GM19193 (cell line): ENCODE results near the gene CUBN.

Experiments used
- POLR2A ChIP-seq: IDR thresholded peaks from 4 replicates; pipeline ENCODE4 v1.6.1; 2011; ENCODE audit not compliant: insufficient read depth, insufficient read length; ENCODE audit errors: extremely low read depth

The CUBN gene

DNA sequence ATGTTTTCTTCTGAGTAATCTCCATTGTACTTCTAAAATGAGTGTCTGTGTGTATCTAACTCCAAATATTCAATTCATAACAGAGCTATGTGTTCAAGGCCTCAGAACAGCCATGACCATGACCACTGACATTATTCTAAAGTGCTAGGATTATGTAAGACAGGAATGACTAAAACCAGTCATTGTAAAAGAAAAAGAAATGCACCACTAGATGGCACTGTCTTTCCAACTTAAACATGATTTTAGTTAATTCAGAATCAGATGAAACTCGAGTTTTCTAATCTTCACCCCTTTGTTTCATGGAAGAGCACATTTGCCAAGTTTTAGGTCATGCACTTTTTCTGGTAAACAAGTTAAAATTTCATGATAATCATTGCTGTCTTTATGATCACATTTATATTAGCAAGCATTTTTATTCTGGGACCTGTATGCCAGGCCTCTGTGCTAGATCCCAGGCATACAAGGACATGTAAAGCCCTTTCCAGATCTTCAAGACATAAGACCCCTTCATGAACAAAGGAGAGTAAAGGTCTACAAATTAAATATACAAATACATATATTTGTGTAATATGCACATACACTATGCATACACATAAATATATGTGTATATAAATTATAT, 286.2 kb downstream of the CUBN start:
- no peak for TF ChIP-seq POLR2A

GRCh38 chr10:16835228-16835627, 294.4 kb downstream of the CUBN start:
- no peak for TF ChIP-seq POLR2A

DNA sequence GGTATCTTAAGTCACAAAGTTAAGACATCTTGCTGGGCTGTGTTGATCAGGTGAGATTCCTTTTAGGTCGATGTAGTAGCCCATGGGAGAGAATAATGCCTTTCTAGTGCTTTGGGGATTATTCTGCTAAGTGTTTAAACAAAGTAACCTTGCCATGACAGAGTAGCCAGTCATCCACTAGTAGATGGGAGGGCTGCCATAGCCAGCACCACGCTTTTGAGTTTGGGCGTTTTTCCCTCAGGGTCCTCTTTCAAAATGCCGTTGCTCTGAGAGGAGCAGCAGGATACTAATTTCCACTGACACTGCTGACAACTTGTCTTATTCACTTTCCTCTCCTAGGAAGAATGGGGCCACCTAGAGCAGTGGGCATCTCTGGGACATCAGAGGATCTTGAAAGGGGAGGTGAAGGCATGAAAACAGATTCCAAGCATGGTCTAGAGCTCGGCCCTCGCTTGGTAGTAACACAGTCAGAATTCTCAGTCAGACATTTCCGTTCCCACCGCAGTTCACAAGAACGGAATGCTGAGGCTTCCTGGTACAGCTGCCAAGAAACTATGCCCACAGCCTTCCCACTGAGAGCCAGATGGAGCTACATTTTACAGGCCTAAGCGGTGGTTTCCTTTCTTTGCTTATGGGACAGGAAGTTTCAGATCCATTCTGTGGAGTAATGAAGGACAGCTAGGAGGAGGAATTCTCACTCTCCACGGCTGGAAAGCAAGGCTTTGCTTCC, 297.1 kb downstream of the CUBN start:
- no peak for TF ChIP-seq POLR2A

DNA sequence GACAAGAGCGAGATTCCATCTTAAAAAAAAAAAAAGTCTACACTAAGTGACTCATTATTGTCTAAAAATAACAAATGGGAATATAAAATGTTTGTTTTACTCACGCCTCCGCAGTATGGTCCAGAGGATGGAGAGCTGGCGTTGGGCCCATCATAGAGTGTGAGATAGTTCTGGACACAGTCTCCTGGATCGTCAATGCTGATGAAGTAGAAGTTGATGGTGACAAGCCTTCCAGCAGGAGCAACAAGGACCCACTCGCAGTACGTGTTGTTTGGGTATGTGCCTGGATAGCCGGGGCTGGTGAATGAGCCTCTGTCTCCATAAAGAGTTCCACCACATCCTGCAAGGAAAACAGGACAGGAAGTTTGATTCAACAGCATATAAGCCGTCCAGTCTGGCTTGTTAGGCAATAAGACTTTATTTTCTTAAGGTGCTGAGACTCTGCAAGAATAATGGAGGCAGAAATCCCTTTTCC, 300.9 kb downstream of the CUBN start:
- no peak for TF ChIP-seq POLR2A

- TF ChIP-seq POLR2A = no peak
Observed at GRCh38 chr10:16828114-16828568, 301.5 kb downstream of the CUBN start.

GRCh38 chr10:16822726-16823360, 306.8 kb downstream of the CUBN start:
- no peak for TF ChIP-seq POLR2A

DNA sequence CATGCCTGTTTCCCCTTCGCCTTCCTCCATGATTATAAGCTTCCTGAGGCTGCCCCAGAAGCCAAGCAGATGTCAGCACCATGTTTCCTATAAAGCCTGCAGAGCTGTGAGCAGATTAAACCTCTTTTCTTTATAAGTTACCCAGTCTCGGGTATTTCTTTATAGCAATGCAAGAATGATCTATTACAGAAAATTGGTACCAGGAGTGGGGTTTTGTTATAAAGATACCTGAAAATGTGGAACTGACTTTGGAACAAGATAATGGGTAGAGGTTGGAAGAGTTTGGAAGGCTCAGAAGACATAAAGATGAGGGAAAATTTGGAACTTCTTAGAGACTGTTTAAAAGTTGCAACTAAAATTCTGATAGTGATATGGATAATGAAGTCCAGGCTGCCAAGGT, 307.6 kb downstream of the CUBN start:
- no peak for TF ChIP-seq POLR2A

DNA sequence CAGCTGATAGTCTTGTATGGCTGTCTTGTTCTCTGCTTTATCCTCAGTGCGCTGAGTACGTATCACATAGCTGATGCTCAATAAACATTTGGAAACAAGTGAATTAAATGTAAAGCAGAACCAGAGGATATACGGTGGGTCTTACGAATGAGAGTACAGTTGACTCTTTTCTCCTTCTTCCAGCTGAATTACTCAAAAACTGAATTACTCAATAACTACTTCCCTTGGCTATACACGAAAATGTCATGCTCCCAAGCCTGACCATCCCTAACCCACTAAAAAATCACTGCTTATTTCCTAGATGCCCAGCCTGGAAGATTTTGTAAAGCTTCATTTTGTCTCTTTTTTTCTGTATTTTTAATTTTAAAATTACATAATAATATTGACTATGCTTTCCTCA, 309.2 kb downstream of the CUBN start:
- TF ChIP-seq POLR2A = no peak

GRCh38 chr10:16820018-16820417, 309.6 kb downstream of the CUBN start:
- no peak for TF ChIP-seq POLR2A

GRCh38 chr10:16819436-16819835, 310.2 kb downstream of the CUBN start:
- no peak for TF ChIP-seq POLR2A

GRCh38 chr10:16819026-16819425, 310.6 kb downstream of the CUBN start:
- TF ChIP-seq POLR2A = no peak

GRCh38 chr10:16817125-16818019, 312.2 kb downstream of the CUBN start, which contains the start of gene RSU1:
TSS of gene RSU1 (minus strand) at chr10:16817424. CDS start at chr10:16817081, 343 bp downstream.
- TF ChIP-seq POLR2A = peak; percentile 71

- TF ChIP-seq POLR2A = no peak
Observed at GRCh38 chr10:16816830-16817124, 312.8 kb downstream of the CUBN start.

DNA sequence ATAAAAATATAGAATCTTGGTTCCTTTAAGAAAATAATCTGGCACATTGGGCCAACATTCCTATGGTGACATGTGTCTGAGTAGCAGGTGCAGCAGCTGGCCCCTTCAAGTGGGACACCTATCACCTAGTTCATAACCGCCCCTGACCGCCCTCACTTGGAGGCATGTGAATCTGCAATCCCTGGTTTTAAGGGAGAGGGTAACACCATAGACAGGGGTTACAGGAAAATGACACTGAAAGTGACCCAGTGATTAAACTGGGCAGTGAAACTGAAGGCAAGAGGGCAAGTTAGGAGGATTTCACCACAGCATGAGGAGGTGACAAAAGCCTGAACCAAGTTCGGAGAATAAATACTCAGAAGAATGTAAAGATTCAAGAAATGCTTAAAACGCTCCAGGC, 313.4 kb downstream of the CUBN start:
- TF ChIP-seq POLR2A = no peak

DNA sequence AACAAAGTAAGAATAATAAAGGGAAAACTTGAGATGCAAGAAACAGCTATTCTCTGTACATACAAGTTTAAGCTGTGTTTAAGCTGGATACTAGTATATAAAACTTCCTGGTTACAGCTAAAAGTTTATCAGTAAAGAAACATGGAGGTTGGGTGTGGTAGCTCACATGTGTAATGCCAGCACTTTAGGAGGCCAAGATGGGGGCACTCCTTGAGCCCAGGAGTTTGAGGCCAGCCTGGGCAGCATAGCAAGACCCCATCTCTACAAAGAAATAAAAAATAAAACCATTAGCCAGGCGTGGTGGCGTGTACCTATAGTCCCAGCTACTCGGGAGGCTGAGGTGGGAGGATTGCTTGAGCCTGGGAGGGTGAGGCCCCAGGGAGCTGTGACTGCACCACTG, 315.6 kb downstream of the CUBN start:
- TF ChIP-seq POLR2A = no peak
